ENCODE data around the gene INPP5F.

DNA sequence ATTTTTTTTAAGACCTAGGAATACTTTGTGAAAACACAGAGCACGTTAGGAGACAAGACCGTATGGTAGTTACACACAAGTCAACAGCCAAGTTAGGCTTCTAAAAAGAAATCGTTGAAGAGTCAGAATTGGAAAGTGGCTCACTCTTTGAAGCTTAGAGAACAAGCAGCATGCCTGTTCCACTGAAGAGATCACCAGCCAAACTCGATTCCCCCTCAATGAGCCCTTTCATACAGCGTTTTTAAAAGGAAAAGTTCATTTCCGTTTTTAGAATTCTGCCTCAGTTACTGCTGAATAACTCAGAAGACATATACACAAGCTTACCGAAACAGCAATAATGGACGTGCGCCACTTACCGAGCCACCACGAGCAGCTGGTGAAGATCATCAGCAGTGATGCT is 105.8 kb downstream of the INPP5F start:
- TF ChIP-seq, protein P1, sequence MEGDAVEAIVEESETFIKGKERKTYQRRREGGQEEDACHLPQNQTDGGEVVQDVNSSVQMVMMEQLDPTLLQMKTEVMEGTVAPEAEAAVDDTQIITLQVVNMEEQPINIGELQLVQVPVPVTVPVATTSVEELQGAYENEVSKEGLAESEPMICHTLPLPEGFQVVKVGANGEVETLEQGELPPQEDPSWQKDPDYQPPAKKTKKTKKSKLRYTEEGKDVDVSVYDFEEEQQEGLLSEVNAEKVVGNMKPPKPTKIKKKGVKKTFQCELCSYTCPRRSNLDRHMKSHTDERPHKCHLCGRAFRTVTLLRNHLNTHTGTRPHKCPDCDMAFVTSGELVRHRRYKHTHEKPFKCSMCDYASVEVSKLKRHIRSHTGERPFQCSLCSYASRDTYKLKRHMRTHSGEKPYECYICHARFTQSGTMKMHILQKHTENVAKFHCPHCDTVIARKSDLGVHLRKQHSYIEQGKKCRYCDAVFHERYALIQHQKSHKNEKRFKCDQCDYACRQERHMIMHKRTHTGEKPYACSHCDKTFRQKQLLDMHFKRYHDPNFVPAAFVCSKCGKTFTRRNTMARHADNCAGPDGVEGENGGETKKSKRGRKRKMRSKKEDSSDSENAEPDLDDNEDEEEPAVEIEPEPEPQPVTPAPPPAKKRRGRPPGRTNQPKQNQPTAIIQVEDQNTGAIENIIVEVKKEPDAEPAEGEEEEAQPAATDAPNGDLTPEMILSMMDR (IDR thresholded peaks at IDR 0.05; ENCODE audit: low read length), result no peak
- TF ChIP-seq EZH2 (IDR thresholded peaks at IDR 0.05; ENCODE audit: borderline replicate concordance, low read length), result no peak
